Neural progenitor cell (in vitro differentiated cells): ENCODE measurements around the gene CAVIN4. TPM values are rescaled to one million over a fixed set of nuclear protein-coding genes. Genes with fewer than 3 reads are reported as not detected.
A peak's percentile ranks its signal among the peaks of the same experiment; 100 is the strongest.

Experiments
- DNase-seq: peaks from one replicate; pipeline ENCODE4 v3.0.0-alpha.2; 2016; ENCODE audit warnings: low spot score
- H2AFZ ChIP-seq: fragments of 200-600 bp; sonication (generic); replicated peaks from 2 replicates; pipeline ENCODE4 v1.6.1; 2016; ENCODE audit warnings: antibody characterized with exemption
- H3F3A ChIP-seq: fragments of 200-600 bp; sonication (generic); 2 replicates; pipeline ENCODE4 v1.6.1; 2016; ENCODE audit warnings: antibody characterized with exemption, low read depth
- H3K27ac ChIP-seq: fragments of 200-600 bp; sonication (generic); 2 replicates; pipeline ENCODE4 v1.5.1; 2016; ENCODE audit warnings: mild to moderate bottlenecking
- H3K27me3 ChIP-seq: fragments of 200-600 bp; sonication (generic); 2 replicates; pipeline ENCODE4 v1.6.1; 2016; ENCODE audit warnings: mild to moderate bottlenecking, moderate library complexity
- H3K36me3 ChIP-seq: fragments of 200-600 bp; sonication (generic); 2 replicates; pipeline ENCODE4 v1.5.1; 2016
- H3K4me1 ChIP-seq: fragments of 200-600 bp; sonication (generic); 2 replicates; pipeline ENCODE4 v1.6.1; 2016; ENCODE audit warnings: mixed run types
- H3K4me2 ChIP-seq: fragments of 200-600 bp; sonication (generic); 2 replicates; pipeline ENCODE4 v1.6.1; 2016
- H3K4me3 ChIP-seq: fragments of 200-600 bp; sonication (generic); 2 replicates; pipeline ENCODE4 v1.5.1; 2016
- H3K79me2 ChIP-seq: fragments of 200-600 bp; sonication (generic); 2 replicates; pipeline ENCODE4 v1.6.1; 2016; ENCODE audit warnings: low read depth
- H3K9ac ChIP-seq: fragments of 200-600 bp; sonication (generic); 2 replicates; pipeline ENCODE4 v1.6.1; 2016
- H3K9me3 ChIP-seq: fragments of 200-600 bp; sonication (generic); 2 replicates; pipeline ENCODE4 v1.5.1; 2016; ENCODE audit warnings: low read depth
- H4K20me1 ChIP-seq: fragments of 200-600 bp; sonication (generic); 2 replicates; pipeline ENCODE4 v1.6.1; 2016; ENCODE audit warnings: low read depth
- H3K27ac Mint-ChIP-seq: 3 replicates; pipeline ENCODE4 v1.8.0; 2021; ENCODE audit warnings: mixed read lengths
- H3K27me3 Mint-ChIP-seq: 2 replicates; pipeline ENCODE4 v1.8.0; 2022; ENCODE audit warnings: low read depth, mild to moderate bottlenecking, inconsistent platforms, moderate library complexity, mixed read lengths; ENCODE audit not compliant: insufficient read depth
- H3K36me3 Mint-ChIP-seq: 3 replicates; pipeline ENCODE4 v1.8.0; 2021; ENCODE audit warnings: mixed read lengths
- H3K4me1 Mint-ChIP-seq: 3 replicates; pipeline ENCODE4 v1.8.0; 2021; ENCODE audit warnings: mixed read lengths
- H3K4me3 Mint-ChIP-seq: 3 replicates; pipeline ENCODE4 v1.8.0; 2021; ENCODE audit warnings: mild to moderate bottlenecking, moderate library complexity, mixed read lengths
- H3K9me3 Mint-ChIP-seq: 3 replicates; pipeline ENCODE4 v1.8.0; 2020; ENCODE audit warnings: mixed read lengths
- CTCF ChIP-seq: fragments of 200-600 bp; sonication (generic); IDR thresholded peaks from 2 replicates; pipeline ENCODE4 v1.5.1; 2017; ENCODE audit warnings: antibody characterized with exemption, mild to moderate bottlenecking
- EZH2 ChIP-seq: fragments of 200-600 bp; sonication (generic); IDR thresholded peaks from 2 replicates; pipeline ENCODE4 v1.6.1; 2017; ENCODE audit warnings: antibody characterized with exemption, mild to moderate bottlenecking, moderate library complexity
- EZH2phosphoT487 ChIP-seq: fragments of 200-600 bp; sonication (generic); IDR thresholded peaks from 2 replicates; pipeline ENCODE4 v1.6.1; 2017; ENCODE audit warnings: antibody characterized with exemption
- total RNA-seq: library from RNA; depleted of rRNA; stranded (reverse); fragments of >200 nt; gene quantifications from 2 replicates; pipeline ENCODE4 v1.2.3, GENCODE V29; 2015; ENCODE audit warnings: low replicate concordance

CAVIN4 gene
- total RNA-seq, 1 donor from 2014 or later, result 8.8 TPM

- DNase-seq, result no peak
- H3K79me2 ChIP-seq, result no peaks in the 10 kb centered on the region
- peaks cover 5% of the 10 kb centered on the region for H3K4me1 ChIP-seq
- H2AFZ ChIP-seq, result no peak overlapping the region
- H3F3A ChIP-seq, result peaks cover 35% of the 10 kb centered on the region
- Mint-ChIP-seq H3K9me3 (no peaks in the 10 kb centered on the region), H3K4me3 (no peak overlapping the region), H3K27ac (no peak overlapping the region), H3K27me3 (peaks cover 2% of the 10 kb centered on the region), H3K4me1 (no peaks in the 10 kb centered on the region), H3K36me3 (peaks cover 9% of the 10 kb centered on the region)
- no peak overlapping the region for H3K4me3 ChIP-seq
- H3K27me3 ChIP-seq, result no peaks in the 10 kb centered on the region
- H3K27ac ChIP-seq, result no peak overlapping the region
- no peak overlapping the region for H3K9ac ChIP-seq
- no peaks in the 10 kb centered on the region for H3K9me3 ChIP-seq
- peaks cover 2% of the 10 kb centered on the region for H3K36me3 ChIP-seq
- H3K4me2 ChIP-seq, result no peak overlapping the region
- TF ChIP-seq CTCF (no peak), EZH2 (no peak)
- peaks cover 4% of the 10 kb centered on the region for H4K20me1 ChIP-seq
Observed at GRCh38 chr9:100591639-100592412, 13.9 kb downstream of the CAVIN4 start.

- Histone ChIP-seq H3K79me2 (no peaks in the 10 kb centered on the region), H3F3A (peaks cover 31% of the 10 kb centered on the region), H3K27me3 (no peaks in the 10 kb centered on the region), H4K20me1 (no peaks in the 10 kb centered on the region), H3K36me3 (no peaks in the 10 kb centered on the region), H3K27ac (no peak overlapping the region), H3K4me1 (peaks cover 10% of the 10 kb centered on the region), H3K9ac (no peak overlapping the region), H3K4me3 (no peak overlapping the region), H3K4me2 (no peak overlapping the region), H3K9me3 (no peaks in the 10 kb centered on the region), H2AFZ (no peak overlapping the region)
- Mint-ChIP-seq H3K9me3 (no peaks in the 10 kb centered on the region), H3K4me3 (no peak overlapping the region), H3K27ac (no peak overlapping the region), H3K36me3 (no peaks in the 10 kb centered on the region), H3K4me1 (peaks cover 11% of the 10 kb centered on the region), H3K27me3 (no peaks in the 10 kb centered on the region)
- peak; percentile 70 for DNase-seq
- TF ChIP-seq CTCF (peak; percentile 94), EZH2 (no peak), EZH2phosphoT487 (no peak)
Observed at GRCh38 chr9:100595391-100596199, 17.7 kb downstream of the CAVIN4 start.

GRCh38 chr9:100597236-100597635, 19.4 kb downstream of the CAVIN4 start:
- Histone ChIP-seq H3K4me3 (no peak overlapping the region), H3K27me3 (no peaks in the 10 kb centered on the region), H3K36me3 (no peaks in the 10 kb centered on the region), H2AFZ (no peak overlapping the region), H3F3A (peaks cover 28% of the 10 kb centered on the region), H3K4me1 (peaks cover 17% of the 10 kb centered on the region), H3K4me2 (no peak overlapping the region), H3K27ac (no peak overlapping the region), H3K9me3 (no peaks in the 10 kb centered on the region), H3K9ac (no peak overlapping the region), H3K79me2 (no peaks in the 10 kb centered on the region), H4K20me1 (no peaks in the 10 kb centered on the region)
- no peak for DNase-seq
- peaks cover 5% of the 10 kb centered on the region for H3K27me3 Mint-ChIP-seq
- H3K27ac Mint-ChIP-seq, result no peak overlapping the region
- H3K4me3 Mint-ChIP-seq, result no peak overlapping the region
- H3K4me1 Mint-ChIP-seq, result peaks cover 14% of the 10 kb centered on the region
- TF ChIP-seq CTCF, result no peak
- no peak for TF ChIP-seq EZH2
- no peak for TF ChIP-seq EZH2phosphoT487
- peaks cover 3% of the 10 kb centered on the region for H3K9me3 Mint-ChIP-seq
- H3K36me3 Mint-ChIP-seq, result no peaks in the 10 kb centered on the region
